Fibroblast of lung (primary cell): Measurements from ENCODE around the gene KRTAP5-1. TPM values are rescaled to one million over a fixed set of nuclear protein-coding genes. Genes with fewer than 3 reads are reported as not detected.

Experiments used
- DNase-seq, 2 donors: peaks; one replicate each; pipeline versions ENCODE4 v3.0.0 to v3.0.0-alpha.2; 2010; ENCODE audit warnings: low read depth in 2 of 2
- H2AFZ ChIP-seq: 2 replicates; pipeline ENCODE4 v1.5.1; 2012; ENCODE audit warnings: low read length, control low read depth, inconsistent platforms
- H3K27ac ChIP-seq: 2 replicates; pipeline ENCODE4 v1.5.1; 2011; ENCODE audit warnings: low read length, control low read depth; ENCODE audit not compliant: insufficient read depth
- H3K27me3 ChIP-seq: 2 replicates; pipeline ENCODE4 v1.5.1; 2011; ENCODE audit warnings: mild to moderate bottlenecking, low read length; ENCODE audit not compliant: control insufficient read depth, insufficient read depth
- H3K36me3 ChIP-seq: 2 replicates; pipeline ENCODE4 v1.5.1; 2011; ENCODE audit warnings: low read length; ENCODE audit not compliant: control insufficient read depth, insufficient read depth
- H3K4me1 ChIP-seq: 2 replicates; pipeline ENCODE4 v1.5.1; 2011; ENCODE audit warnings: low read length; ENCODE audit not compliant: control insufficient read depth, insufficient read depth; ENCODE audit errors: extremely low read depth
- H3K4me2 ChIP-seq: 2 replicates; pipeline ENCODE4 v1.5.1; 2011; ENCODE audit warnings: low read length, control low read depth; ENCODE audit not compliant: insufficient read depth; ENCODE audit errors: extremely low read depth
- H3K4me3 ChIP-seq, 4 experiments: fragments of 200-600 bp in 1 of 4; sonication (generic) in 1 of 4; replicated peaks in 1 of 4; 2 replicates each; pipeline ENCODE4 v1.5.1; 2011 to 2016; ENCODE audit warnings: low read length in 4 of 4, low read depth in 3 of 4, mild to moderate bottlenecking in 3 of 4, control low read depth in 2 of 4, inconsistent platforms in 1 of 4, mixed read lengths in 1 of 4; ENCODE audit not compliant: insufficient read depth in 1 of 4; ENCODE audit errors: control extremely low read depth in 1 of 4
- H3K79me2 ChIP-seq: 2 replicates; pipeline ENCODE4 v1.5.1; 2012; ENCODE audit warnings: mild to moderate bottlenecking, low read length, inconsistent platforms; ENCODE audit not compliant: control insufficient read depth, insufficient read depth
- H3K9ac ChIP-seq: 2 replicates; pipeline ENCODE4 v1.5.1; 2011; ENCODE audit warnings: mild to moderate bottlenecking, low read length, control low read depth; ENCODE audit not compliant: insufficient read depth
- H3K9me3 ChIP-seq: 2 replicates; pipeline ENCODE4 v1.5.1; 2012; ENCODE audit warnings: low read depth, low read length; ENCODE audit not compliant: control insufficient read depth, insufficient read depth
- H4K20me1 ChIP-seq: 2 replicates; pipeline ENCODE4 v1.5.1; 2011; ENCODE audit warnings: low read length; ENCODE audit not compliant: control insufficient read depth, insufficient read depth; ENCODE audit errors: extremely low read depth
- CTCF ChIP-seq, 2 donors: IDR thresholded peaks in 1 of 2; conservative IDR thresholded peaks in 1 of 2; 1 replicate in 1 of 2; 2 replicates in 1 of 2; pipeline ENCODE4 v1.5.1; 2011 to 2012; ENCODE audit warnings: low read length in 2 of 2, control low read depth in 1 of 2, inconsistent platforms in 1 of 2, low read depth in 1 of 2, mild to moderate bottlenecking in 1 of 2
- EZH2 ChIP-seq: IDR thresholded peaks from 2 replicates; pipeline ENCODE4 v1.5.1; 2012; ENCODE audit warnings: low read length, control low read depth, mild to moderate bottlenecking; ENCODE audit errors: missing control alignments
- polyA plus RNA-seq, 2 donors: library from polyadenylated mRNA; depleted of rRNA in 1 of 2; stranded (reverse) in 1 of 2; unstranded in 1 of 2; fragments of >200 nt; gene quantifications; 2 replicates each; pipeline ENCODE4 v1.2.1, GENCODE V29; 2011 to 2012; ENCODE audit warnings: missing spikeins in 1 of 2
- total RNA-seq: library from RNA; depleted of rRNA; stranded (reverse); fragments of >200 nt; gene quantifications from 2 replicates; pipeline ENCODE4 v1.2.1, GENCODE V29; 2014

KRTAP5-1 gene
- total and polyA plus RNA-seq, 2 donors (not counting 1 experiment from before 2014, with no cell fraction given): not detected

GRCh38 chr11:1572197-1573076 lies 12.6 kb downstream of the KRTAP5-1 start, which contains the start of gene DUSP8:
TSS of gene DUSP8 (minus strand) at chr11:1572271. CDS start at chr11:1565826, 6,445 bp downstream.
- Histone ChIP-seq H3K79me2 (no peaks in the 10 kb centered on the region), H3K4me3 (peak within 1 kb of the TSS in 3 of 4 experiments; percentile 9 to 57 (median 14)), H2AFZ (no peak within 1 kb of the TSS), H3K36me3 (no peaks in the 10 kb centered on the region), H3K4me2 (peak within 1 kb of the TSS; percentile 13), H3K9me3 (no peaks in the 10 kb centered on the region), H3K4me1 (no peaks in the 10 kb centered on the region), H3K27ac (no peak within 1 kb of the TSS), H3K9ac (peak within 1 kb of the TSS; percentile 37), H3K27me3 (peaks cover 28% of the 10 kb centered on the region), H4K20me1 (no peaks in the 10 kb centered on the region)
- peak; percentile 74 to 82 for DNase-seq
- TF ChIP-seq CTCF (conservative IDR thresholded peaks at IDR 0.05 in 1 of 2, IDR thresholded peaks at IDR 0.05 in 1 of 2; ENCODE audit: low read depth in 1 of 2, low read length in 2 of 2) (no peak), EZH2 (no peak)

DNA sequence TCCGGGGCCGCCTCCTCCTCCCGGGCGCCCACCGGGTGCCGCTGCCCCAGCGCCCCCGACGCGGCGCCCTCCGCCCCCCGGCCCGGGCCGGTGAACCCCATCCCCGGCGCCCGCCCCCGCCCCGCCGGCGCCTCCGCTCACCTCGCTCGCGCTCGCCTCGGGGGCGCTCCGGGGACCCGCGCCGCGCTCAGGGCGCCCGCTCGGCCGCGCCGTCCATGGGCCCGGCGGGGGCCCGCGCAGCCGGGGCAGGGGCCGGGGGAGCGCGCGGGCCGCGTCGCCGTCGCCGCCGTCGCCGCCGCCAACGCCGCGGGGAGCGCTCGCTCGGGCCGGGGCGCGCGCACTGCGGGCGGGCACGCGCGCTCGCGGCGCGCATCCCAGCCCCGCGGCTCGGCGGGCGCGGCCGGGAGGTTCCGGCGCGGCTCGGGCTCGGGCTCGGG lies 13.3 kb downstream of the KRTAP5-1 start:
- Histone ChIP-seq H3K27me3 (peaks cover 28% of the 10 kb centered on the region), H3K4me1 (no peaks in the 10 kb centered on the region), H3K4me2 (no peak overlapping the region), H3K79me2 (no peaks in the 10 kb centered on the region), H3K36me3 (no peaks in the 10 kb centered on the region), H4K20me1 (no peaks in the 10 kb centered on the region), H3K9me3 (no peaks in the 10 kb centered on the region), H3K4me3 (peak overlapping the region in 1 of 4 experiments; percentile 57), H3K27ac (no peak overlapping the region), H2AFZ (no peak overlapping the region), H3K9ac (no peak overlapping the region)
- no peak for DNase-seq
- TF ChIP-seq CTCF (conservative IDR thresholded peaks at IDR 0.05 in 1 of 2, IDR thresholded peaks at IDR 0.05 in 1 of 2; ENCODE audit: low read depth in 1 of 2, low read length in 2 of 2): no peak
- TF ChIP-seq EZH2: no peak

DNA sequence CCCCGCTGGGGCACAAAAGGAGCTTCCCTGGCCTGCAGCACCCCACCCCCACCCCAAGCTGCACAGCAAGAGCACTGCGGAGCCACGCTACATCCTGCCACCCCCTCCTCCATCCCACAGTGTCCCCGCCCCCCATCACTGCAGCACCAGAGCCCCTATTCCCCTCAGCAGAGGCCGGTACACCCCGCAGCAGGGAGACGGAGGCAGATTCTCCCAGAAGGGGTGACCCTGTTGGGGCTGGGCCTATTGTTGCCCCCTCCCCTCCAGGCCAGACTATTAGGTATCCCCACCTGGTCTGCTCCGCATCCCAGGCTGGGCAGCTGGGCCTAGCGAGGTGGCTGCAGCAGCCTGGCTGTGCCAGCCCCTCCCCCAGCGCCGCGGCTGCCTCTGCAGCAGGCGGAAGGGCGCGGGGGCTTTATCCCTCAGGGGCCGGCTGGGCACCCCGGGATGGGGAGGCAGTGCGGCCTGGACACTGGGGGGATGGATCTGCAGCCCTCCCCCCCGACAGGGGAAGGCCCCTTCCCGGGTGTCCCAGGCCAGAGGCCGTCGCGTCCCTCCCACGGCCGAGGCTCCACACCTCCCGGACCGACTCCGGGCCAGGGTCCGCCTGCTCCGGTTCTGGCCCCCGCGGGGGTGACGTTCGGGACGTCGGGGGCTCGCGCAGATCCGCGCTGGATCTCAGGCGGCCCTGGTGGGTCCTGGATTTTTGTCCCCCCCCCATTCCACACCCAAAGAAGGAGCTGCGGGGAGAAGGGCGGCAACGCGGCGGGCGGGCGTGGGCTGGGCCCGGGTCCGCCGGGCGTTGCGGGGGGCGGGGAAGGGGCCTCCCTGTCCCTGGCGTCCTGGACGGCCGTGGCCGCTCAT lies 14.0 kb downstream of the KRTAP5-1 start:
- H3K4me3 ChIP-seq: peak overlapping the region; percentile 9 to 57 (median 21)
- no peaks in the 10 kb centered on the region for H3K9me3 ChIP-seq
- H4K20me1 ChIP-seq: no peaks in the 10 kb centered on the region
- no peaks in the 10 kb centered on the region for H3K4me1 ChIP-seq
- H2AFZ ChIP-seq: no peak overlapping the region
- H3K36me3 ChIP-seq: no peaks in the 10 kb centered on the region
- peaks cover 28% of the 10 kb centered on the region for H3K27me3 ChIP-seq
- H3K4me2 ChIP-seq: no peak overlapping the region
- no peak overlapping the region for H3K27ac ChIP-seq
- DNase-seq: no peak
- H3K9ac ChIP-seq: no peak overlapping the region
- H3K79me2 ChIP-seq: no peaks in the 10 kb centered on the region
- TF ChIP-seq EZH2: peak; percentile 89
- no peak for TF ChIP-seq CTCF (conservative IDR thresholded peaks at IDR 0.05 in 1 of 2, IDR thresholded peaks at IDR 0.05 in 1 of 2; ENCODE audit: low read depth in 1 of 2, low read length in 2 of 2)
